Mesenteric fat pad (tissue), 1 donor: ENCODE data around the gene IMMT. TPM values are rescaled to one million over a fixed set of nuclear protein-coding genes. Genes with fewer than 3 reads are reported as not detected.
"Not testable (repeated sequence)": the region's sequence is repeated elsewhere in the genome, so short reads cannot be mapped to it uniquely, and the experiment has no call there.

Experiments
- DNase-seq: peaks from one replicate; pipeline ENCODE4 v3.0.0-alpha.2; 2020; ENCODE audit warnings: low spot score
- total RNA-seq: library from RNA; stranded (reverse); fragmentation: NEBNext Ultra II Directional; extraction: Animal tissue kit (Norgen Biotek cat#: 25700); gene quantifications from one replicate; pipeline ENCODE4 v1.2.1, GENCODE V29; 2021
- donor health status: DM: yes; HTN: yes; CAD: no.

Gene IMMT
- total RNA-seq, 1 donor from 2014 or later: 85.2 TPM

GRCh38 chr2:86201671-86202335 lies 6.5 kb upstream of the IMMT start:
- no peak for DNase-seq

- not testable (repeated sequence) for DNase-seq
These were observed 5.3 kb upstream of the IMMT start for GRCh38 chr2:86200564-86200963.

- no peak for DNase-seq
These were observed 4.5 kb upstream of the IMMT start for GRCh38 chr2:86199834-86200177.

GRCh38 chr2:86195808-86196387 lies 636 bp upstream of the IMMT start:
- no peak for DNase-seq

GRCh38 chr2:86194751-86195054 lies 559 bp downstream of the IMMT start:
- DNase-seq: no peak

- DNase-seq: no peak
These were observed 1.2 kb downstream of the IMMT start for GRCh38 chr2:86193901-86194567.

GRCh38 chr2:86189782-86190416 lies 5.4 kb downstream of the IMMT start:
- DNase-seq: no peak

- no peak for DNase-seq
These were observed 8.8 kb downstream of the IMMT start for GRCh38 chr2:86186431-86186830.

- DNase-seq: no peak
These were observed 9.6 kb downstream of the IMMT start for GRCh38 chr2:86185517-86186212.

- DNase-seq: no peak
These were observed 18.7 kb downstream of the IMMT start for GRCh38 chr2:86176597-86176996.

GRCh38 chr2:86175828-86176227 lies 19.4 kb downstream of the IMMT start:
- no peak for DNase-seq

GRCh38 chr2:86174445-86174844 lies 20.8 kb downstream of the IMMT start:
- DNase-seq: no peak

GRCh38 chr2:86172610-86173009 lies 22.7 kb downstream of the IMMT start:
- no peak for DNase-seq

GRCh38 chr2:86171295-86171694 lies 24.0 kb downstream of the IMMT start:
- no peak for DNase-seq

GRCh38 chr2:86170449-86170848 lies 24.8 kb downstream of the IMMT start:
- DNase-seq: no peak

GRCh38 chr2:86160156-86160952 lies 34.9 kb downstream of the IMMT start:
- DNase-seq: no peak

GRCh38 chr2:86158286-86158685 lies 37.0 kb downstream of the IMMT start:
- no peak for DNase-seq

GRCh38 chr2:86157009-86157556 lies 38.2 kb downstream of the IMMT start:
- DNase-seq: no peak

GRCh38 chr2:86150502-86150901 lies 44.8 kb downstream of the IMMT start:
- no peak for DNase-seq

GRCh38 chr2:86147793-86148192 lies 47.5 kb downstream of the IMMT start:
- DNase-seq: no peak
